Esophagus squamous epithelium (tissue), 5 donors: ENCODE results near the gene DNER. TPM values are rescaled to one million over a fixed set of nuclear protein-coding genes. Genes with fewer than 3 reads are reported as not detected.

ENCODE experiments used
- DNase-seq: peaks from one replicate; lab custom pipeline; 2025; lab: John Stamatoyannopoulos, UW
- H3K27ac ChIP-seq, 4 donors: fragments of 200-600 bp; sonication (generic); one replicate each; pipeline ENCODE4 v1.5.1; 2016 to 2019; ENCODE audit warnings: mild to moderate bottlenecking in 1 of 4
- H3K27me3 ChIP-seq, 4 donors: fragments of 200-600 bp; sonication (generic); 1 replicate in 3 of 4; 2 replicates in 1 of 4; pipeline versions ENCODE4 v1.5.1 to v1.6.0; 2017 to 2021; ENCODE audit warnings: antibody characterized with exemption in 1 of 4
- H3K36me3 ChIP-seq, 3 donors: fragments of 200-600 bp; sonication (generic); one replicate each; pipeline ENCODE4 v1.5.1; 2016 to 2019
- H3K4me1 ChIP-seq, 3 donors: fragments of 200-600 bp; sonication (generic); one replicate each; pipeline ENCODE4 v1.5.1; 2017 to 2019
- H3K4me3 ChIP-seq, 4 donors: fragments of 200-600 bp; sonication (generic); 1 replicate in 3 of 4; 2 replicates in 1 of 4; pipeline ENCODE4 v1.5.1; 2016 to 2019; ENCODE audit warnings: mild to moderate bottlenecking in 2 of 4, moderate library complexity in 1 of 4
- H3K9me3 ChIP-seq, 3 donors: fragments of 200-600 bp; sonication (generic); one replicate each; pipeline ENCODE4 v1.5.1; 2016 to 2019
- CTCF ChIP-seq, 6 experiments: fragments of 450-650 bp in 4 of 6; fragments of 200-600 bp in 2 of 6; sonication (generic) in 2 of 6; IDR thresholded peaks; one replicate each; pipeline ENCODE4 v1.5.1; 2016 to 2019; ENCODE audit warnings: antibody characterized with exemption in 6 of 6, mild to moderate bottlenecking in 4 of 6, moderate library complexity in 4 of 6
- POLR2A ChIP-seq, 4 donors: fragments of 450-650 bp; IDR thresholded peaks; one replicate each; pipeline ENCODE4 v1.6.1; 2017; ENCODE audit warnings: antibody characterized with exemption in 4 of 4, mild to moderate bottlenecking in 4 of 4, moderate library complexity in 3 of 4
- WGBS, 2 donors: methylation state at CpG; one replicate each; pipeline ENCODE4 v1.1.5; 2018; 5-methylcytosine and 5-hydroxymethylcytosine counted together
- intact Hi-C: fragments of 100-400 bp; cut with DNase I; formaldehyde crosslinking; loops from one replicate; pipeline ENCODE4 v1.15.0; 2022
- total RNA-seq, 4 donors: library from RNA; depleted of rRNA; stranded (reverse); fragments of >200 nt; gene quantifications; one replicate each; pipeline ENCODE4 v1.1.0, GENCODE V29; 2016
- donor health status: DM: yes; HTN: yes; CAD: no.

Gene DNER
- total RNA-seq, 4 donors from 2014 or later, result 0.27 to 2.5 (median 0.91) TPM

DNA sequence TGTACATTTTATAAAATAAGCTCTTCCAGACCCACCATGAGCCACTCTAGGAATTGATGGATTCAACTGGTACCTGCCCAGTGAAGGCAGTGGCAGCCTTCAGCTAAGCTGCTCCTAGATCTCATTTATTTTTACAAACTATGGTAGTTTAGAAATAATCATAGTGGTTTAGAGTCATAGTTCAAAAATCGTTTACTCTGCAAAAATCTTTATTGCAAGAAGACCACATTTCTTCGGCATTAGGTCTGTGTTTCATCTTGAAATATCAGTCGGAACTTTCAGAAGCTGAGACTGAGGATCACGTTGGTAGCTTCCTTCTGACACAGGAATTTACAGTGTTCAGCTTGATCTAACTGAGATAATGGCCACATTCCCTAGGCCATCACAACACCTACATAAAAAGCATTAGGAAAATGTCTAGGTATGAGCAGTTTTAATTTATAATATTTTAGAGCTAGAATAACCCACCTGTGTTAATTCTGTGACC, 237.0 kb downstream of the DNER start:
- H3K27me3 ChIP-seq, result no peaks in the 10 kb centered on the region
- TF ChIP-seq CTCF (IDR thresholded peaks at IDR 0.05), result no peak
- no peak for TF ChIP-seq POLR2A (IDR thresholded peaks at IDR 0.05)
- intact Hi-C loops, result no loop called here
- no peaks in the 10 kb centered on the region for H3K9me3 ChIP-seq
- no peaks in the 10 kb centered on the region for H3K36me3 ChIP-seq
- DNase-seq, result no peak
- H3K4me3 ChIP-seq, result no peak overlapping the region
- 67 to 77% methylated on average over 4 of the region's 4 CpGs for WGBS, 2 donors
- no peaks in the 10 kb centered on the region for H3K4me1 ChIP-seq
- no peak overlapping the region for H3K27ac ChIP-seq

- Histone ChIP-seq H3K4me3 (no peak overlapping the region), H3K4me1 (no peaks in the 10 kb centered on the region), H3K36me3 (no peaks in the 10 kb centered on the region), H3K27ac (no peak overlapping the region), H3K27me3 (no peaks in the 10 kb centered on the region), H3K9me3 (no peaks in the 10 kb centered on the region)
- WGBS, 2 donors, result 38 to 49% methylated on average over 6 to 7 of the region's 7 CpGs
- intact Hi-C loops, result no loop called here
- TF ChIP-seq POLR2A (IDR thresholded peaks at IDR 0.05) (no peak), CTCF (IDR thresholded peaks at IDR 0.05) (no peak)
- DNase-seq, result no peak
Observed at GRCh38 chr2:229475778-229476177, 238.6 kb downstream of the DNER start.

- DNase-seq, result no peak
- no peak overlapping the region for H3K27ac ChIP-seq
- no peak for TF ChIP-seq CTCF (IDR thresholded peaks at IDR 0.05)
- no peak for TF ChIP-seq POLR2A (IDR thresholded peaks at IDR 0.05)
- H3K9me3 ChIP-seq, result no peaks in the 10 kb centered on the region
- H3K4me3 ChIP-seq, result no peak overlapping the region
- WGBS, 2 donors, result 78 to 84% methylated on average over 4 of the region's 4 CpGs
- no peaks in the 10 kb centered on the region for H3K27me3 ChIP-seq
- intact Hi-C loops, result no loop called here
- no peaks in the 10 kb centered on the region for H3K4me1 ChIP-seq
- H3K36me3 ChIP-seq, result no peaks in the 10 kb centered on the region
Observed at GRCh38 chr2:229474125-229474524, 240.2 kb downstream of the DNER start.

DNA sequence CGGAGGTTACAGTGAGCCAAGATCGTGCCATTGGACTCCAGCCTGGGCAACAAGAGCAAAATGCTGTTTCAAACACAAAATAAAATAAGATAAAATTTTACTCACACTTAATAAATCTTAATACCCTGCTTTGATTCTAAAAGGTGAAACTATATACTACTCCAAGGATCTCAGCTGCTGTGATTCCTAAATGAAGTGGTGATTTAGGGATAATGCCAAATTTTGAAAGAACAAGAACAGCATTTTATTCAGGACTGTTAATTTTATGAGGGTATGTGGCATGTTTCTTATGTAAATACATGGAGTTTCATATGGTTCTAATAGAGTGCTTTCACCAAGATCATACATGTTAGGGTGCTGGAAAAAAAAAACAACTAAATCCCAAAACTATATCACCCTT, 243.6 kb downstream of the DNER start:
- H3K4me1 ChIP-seq, result no peaks in the 10 kb centered on the region
- WGBS, 2 donors, result 82 to 92% methylated on average over 2 of the region's 2 CpGs
- TF ChIP-seq CTCF (IDR thresholded peaks at IDR 0.05) (no peak), POLR2A (IDR thresholded peaks at IDR 0.05) (no peak)
- H3K27me3 ChIP-seq, result no peaks in the 10 kb centered on the region
- DNase-seq, result no peak
- no peak overlapping the region for H3K4me3 ChIP-seq
- intact Hi-C loops, result no loop called here
- H3K27ac ChIP-seq, result no peak overlapping the region
- H3K36me3 ChIP-seq, result no peaks in the 10 kb centered on the region
- H3K9me3 ChIP-seq, result no peaks in the 10 kb centered on the region

DNA sequence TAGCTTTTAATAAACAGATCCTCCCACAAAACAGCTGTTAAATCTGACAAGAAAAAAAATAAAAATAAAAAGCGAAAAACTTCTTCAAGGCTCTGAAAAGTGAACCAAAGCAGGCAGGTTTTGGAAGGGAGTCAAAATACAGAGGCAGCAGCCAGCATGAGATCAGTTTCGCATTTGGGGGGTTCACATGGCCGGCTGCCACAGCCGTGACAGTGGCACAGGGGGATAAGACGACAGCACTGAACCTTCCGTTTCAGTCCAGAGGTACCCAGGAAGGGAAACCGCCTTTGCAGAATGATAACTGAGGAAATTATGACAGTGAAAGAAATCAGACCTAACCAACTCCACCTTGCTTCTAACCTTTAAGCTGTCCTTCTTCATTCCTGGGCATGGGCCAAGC, 246.6 kb downstream of the DNER start:
- Histone ChIP-seq H3K27ac (no peak overlapping the region), H3K9me3 (no peaks in the 10 kb centered on the region), H3K4me3 (no peak overlapping the region), H3K36me3 (no peaks in the 10 kb centered on the region), H3K27me3 (no peaks in the 10 kb centered on the region), H3K4me1 (no peaks in the 10 kb centered on the region)
- intact Hi-C loops, result no loop called here
- TF ChIP-seq POLR2A (IDR thresholded peaks at IDR 0.05), result no peak
- TF ChIP-seq CTCF (IDR thresholded peaks at IDR 0.05), result no peak
- WGBS, 2 donors, result 60 to 71% methylated on average over 7 of the region's 7 CpGs
- DNase-seq, result no peak
